Body of pancreas (tissue), 4 donors: ENCODE measurements around the gene TSPAN33. TPM values are rescaled to one million over a fixed set of nuclear protein-coding genes. Genes with fewer than 3 reads are reported as not detected.
"Not testable (repeated sequence)": the region's sequence is repeated elsewhere in the genome, so short reads cannot be mapped to it uniquely, and the experiment has no call there.

Experiments
- ATAC-seq: fragments of 150-250 bp; one replicate; pipeline ENCODE4 v1.9.1; 2016
- DNase-seq, 4 donors: peaks; one replicate each; pipeline ENCODE4 v3.0.0-alpha.2; 2019
- H3K27ac ChIP-seq, 4 donors: fragments of 200-600 bp; sonication (generic); 1 replicate in 3 of 4; 2 replicates in 1 of 4; pipeline versions ENCODE4 v1.5.1 to v1.6.1; 2016 to 2019; ENCODE audit warnings: mild to moderate bottlenecking in 1 of 4, mixed read lengths in 1 of 4, moderate library complexity in 1 of 4
- H3K27me3 ChIP-seq, 2 donors: fragments of 200-600 bp; sonication (generic); one replicate each; pipeline ENCODE4 v1.6.0; 2016; ENCODE audit warnings: mild to moderate bottlenecking in 1 of 2
- H3K36me3 ChIP-seq, 2 donors: fragments of 200-600 bp; sonication (generic); replicated peaks in 1 of 2; 2 replicates each; pipeline ENCODE4 v1.5.1; 2016; ENCODE audit warnings: low read depth in 2 of 2; ENCODE audit not compliant: insufficient read depth in 1 of 2
- H3K4me1 ChIP-seq: fragments of 200-600 bp; sonication (generic); one replicate; pipeline ENCODE4 v1.6.0; 2016
- H3K4me3 ChIP-seq, 2 donors: fragments of 200-600 bp; sonication (generic); 1 replicate in 1 of 2; 2 replicates in 1 of 2; pipeline ENCODE4 v1.5.1; 2016 to 2019
- H3K9me3 ChIP-seq, 3 donors: fragments of 200-600 bp; sonication (generic); 1 replicate in 2 of 3; 2 replicates in 1 of 3; pipeline ENCODE4 v1.5.1; 2016
- POLR2A ChIP-seq, 3 donors: fragments of 450-650 bp; IDR thresholded peaks; one replicate each; pipeline ENCODE4 v1.6.1; 2016; ENCODE audit warnings: antibody characterized with exemption in 3 of 3, mild to moderate bottlenecking in 2 of 3
- WGBS, 2 donors: methylation state at CpG; one replicate each; pipeline ENCODE4 v1.1.5; 2017; 5-methylcytosine and 5-hydroxymethylcytosine counted together
- intact Hi-C: fragments of 100-400 bp; cut with DNase I; formaldehyde crosslinking; loops from one replicate; pipeline ENCODE4 v1.15.1; 2023
- total RNA-seq, 2 donors: library from RNA; depleted of rRNA; stranded (reverse); fragments of >200 nt; gene quantifications; one replicate each; pipeline ENCODE4 v1.1.0, GENCODE V29; 2016
- TF ChIP-seq, protein P1 (sequence below), 7 experiments: fragments of 450-650 bp in 4 of 7; fragments of 200-600 bp in 3 of 7; sonication (generic) in 3 of 7; IDR thresholded peaks; one replicate each; pipeline ENCODE4 v1.5.1; 2016 to 2019; ENCODE audit warnings: antibody characterized with exemption in 7 of 7

TSPAN33 gene
- total RNA-seq, 2 donors from 2014 or later = 12.5 to 17.1 TPM

DNA sequence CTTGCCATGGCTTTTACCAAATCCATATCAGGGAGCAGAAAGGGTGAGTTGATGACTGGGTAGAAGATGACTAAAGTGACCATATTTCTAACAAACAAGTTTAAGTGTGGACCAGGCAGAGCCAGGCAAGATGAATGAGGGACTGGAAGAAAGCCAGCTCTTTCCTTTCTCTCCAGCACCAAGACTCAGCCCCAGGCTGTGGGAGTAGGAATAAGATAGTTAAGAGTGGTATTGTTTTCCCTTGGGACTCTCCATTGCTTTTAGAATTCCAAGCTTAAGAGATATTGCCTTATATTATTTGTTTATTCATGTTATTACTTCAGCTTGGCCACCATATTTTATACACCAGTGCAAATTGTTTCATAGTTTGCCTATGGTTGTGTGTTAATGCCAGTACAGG, 28.8 kb upstream of the TSPAN33 start:
- no peaks in the 10 kb centered on the region for H3K9me3 ChIP-seq
- no peak overlapping the region for H3K27ac ChIP-seq
- intact Hi-C loops = no loop called here
- no peaks in the 10 kb centered on the region for H3K27me3 ChIP-seq
- ATAC-seq (no peak), DNase-seq (no peak)
- no peaks in the 10 kb centered on the region for H3K36me3 ChIP-seq
- peaks cover 4% of the 10 kb centered on the region for H3K4me1 ChIP-seq
- TF ChIP-seq, protein P1, sequence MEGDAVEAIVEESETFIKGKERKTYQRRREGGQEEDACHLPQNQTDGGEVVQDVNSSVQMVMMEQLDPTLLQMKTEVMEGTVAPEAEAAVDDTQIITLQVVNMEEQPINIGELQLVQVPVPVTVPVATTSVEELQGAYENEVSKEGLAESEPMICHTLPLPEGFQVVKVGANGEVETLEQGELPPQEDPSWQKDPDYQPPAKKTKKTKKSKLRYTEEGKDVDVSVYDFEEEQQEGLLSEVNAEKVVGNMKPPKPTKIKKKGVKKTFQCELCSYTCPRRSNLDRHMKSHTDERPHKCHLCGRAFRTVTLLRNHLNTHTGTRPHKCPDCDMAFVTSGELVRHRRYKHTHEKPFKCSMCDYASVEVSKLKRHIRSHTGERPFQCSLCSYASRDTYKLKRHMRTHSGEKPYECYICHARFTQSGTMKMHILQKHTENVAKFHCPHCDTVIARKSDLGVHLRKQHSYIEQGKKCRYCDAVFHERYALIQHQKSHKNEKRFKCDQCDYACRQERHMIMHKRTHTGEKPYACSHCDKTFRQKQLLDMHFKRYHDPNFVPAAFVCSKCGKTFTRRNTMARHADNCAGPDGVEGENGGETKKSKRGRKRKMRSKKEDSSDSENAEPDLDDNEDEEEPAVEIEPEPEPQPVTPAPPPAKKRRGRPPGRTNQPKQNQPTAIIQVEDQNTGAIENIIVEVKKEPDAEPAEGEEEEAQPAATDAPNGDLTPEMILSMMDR (IDR thresholded peaks at IDR 0.05) = no peak
- TF ChIP-seq POLR2A (IDR thresholded peaks at IDR 0.05) = no peak
- no peak overlapping the region for H3K4me3 ChIP-seq

DNA sequence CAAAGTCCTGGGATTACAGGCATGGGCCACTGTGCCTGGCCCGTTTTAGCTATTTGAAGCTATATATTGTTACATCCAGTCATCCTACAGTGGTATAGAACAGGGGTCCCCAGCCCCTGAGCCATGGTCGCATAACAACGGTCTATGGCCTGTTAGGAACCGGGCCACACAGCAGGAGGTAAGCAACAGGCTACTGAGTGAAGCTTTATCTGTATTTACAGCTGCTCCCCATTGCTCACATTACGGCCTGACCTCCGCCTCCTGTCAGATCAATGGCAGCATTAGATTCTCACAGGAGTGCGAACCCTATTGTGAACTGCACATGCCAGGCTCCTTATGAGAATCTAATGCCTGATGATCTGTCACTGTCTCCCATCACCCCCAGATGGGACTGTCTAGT, 26.3 kb upstream of the TSPAN33 start:
- no peak overlapping the region for H3K27ac ChIP-seq
- no peak overlapping the region for H3K4me3 ChIP-seq
- no peak for ATAC-seq
- intact Hi-C loops = no loop called here
- TF ChIP-seq, protein P1 (IDR thresholded peaks at IDR 0.05) = no peak
- TF ChIP-seq POLR2A (IDR thresholded peaks at IDR 0.05) = no peak
- no peaks in the 10 kb centered on the region for H3K36me3 ChIP-seq
- no peaks in the 10 kb centered on the region for H3K9me3 ChIP-seq
- no peak for DNase-seq
- WGBS, 2 donors = 84 to 91% methylated on average over 7 of the region's 7 CpGs
- no peaks in the 10 kb centered on the region for H3K27me3 ChIP-seq
- no peaks in the 10 kb centered on the region for H3K4me1 ChIP-seq

DNA sequence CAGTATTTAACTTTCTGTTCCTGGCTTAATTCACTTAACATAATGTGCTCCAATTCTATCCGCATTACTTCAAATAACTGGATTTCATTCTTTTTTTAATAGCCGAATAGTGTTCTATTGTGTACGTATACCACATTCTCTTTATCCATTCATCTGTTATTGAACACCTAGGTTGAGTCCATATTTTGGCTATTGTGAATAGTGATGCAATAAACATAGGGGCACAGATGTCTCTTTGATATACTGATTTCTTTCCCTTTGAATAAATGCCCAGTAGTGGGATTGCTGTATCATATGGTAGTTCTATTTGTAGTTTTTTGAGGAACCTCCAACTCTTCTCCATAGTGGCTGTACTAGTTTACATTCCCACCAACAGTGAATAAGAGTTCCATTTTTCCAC, 25.5 kb upstream of the TSPAN33 start:
- WGBS, 2 donors = 83 to 100% methylated on average over 3 of the region's 3 CpGs
- Histone ChIP-seq H3K27ac (no peak overlapping the region), H3K4me1 (no peaks in the 10 kb centered on the region), H3K36me3 (no peaks in the 10 kb centered on the region), H3K9me3 (no peaks in the 10 kb centered on the region), H3K4me3 (no peak overlapping the region), H3K27me3 (no peaks in the 10 kb centered on the region)
- intact Hi-C loops = no loop called here
- TF ChIP-seq, protein P1 (IDR thresholded peaks at IDR 0.05) = no peak
- TF ChIP-seq POLR2A (IDR thresholded peaks at IDR 0.05) = no peak
- ATAC-seq (no peak), DNase-seq (no peak)

DNA sequence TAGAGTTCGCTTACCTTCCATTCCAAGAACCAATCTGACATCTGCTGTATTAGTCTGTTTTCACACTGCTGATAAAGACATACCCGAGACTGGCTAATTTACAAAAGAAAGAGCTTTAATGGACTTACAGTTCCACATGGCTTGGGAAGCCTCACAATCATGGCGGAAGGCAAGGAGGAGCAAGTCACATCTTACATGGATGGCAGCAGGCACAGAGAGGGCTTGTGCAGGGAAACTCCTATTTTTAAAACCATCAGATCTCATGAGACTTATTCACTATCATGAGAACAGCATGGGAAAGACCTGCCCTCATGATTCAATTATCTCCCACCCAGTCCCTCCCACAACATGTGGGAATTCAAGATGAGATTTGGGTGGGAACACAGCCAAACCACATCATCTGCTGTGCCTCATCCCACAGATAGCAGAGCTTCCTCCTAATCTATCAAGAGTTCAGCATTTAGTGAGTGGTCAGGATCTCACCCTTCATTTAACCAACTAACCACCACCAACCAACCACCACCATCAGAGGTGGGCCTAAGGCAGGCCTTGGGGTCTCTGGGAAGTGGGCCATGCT, 22.9 kb upstream of the TSPAN33 start:
- ATAC-seq, intact Hi-C loops, H3K36me3 ChIP-seq, H3K27ac ChIP-seq, H3K4me1 ChIP-seq, H3K9me3 ChIP-seq, H3K4me3 ChIP-seq, DNase-seq, H3K27me3 ChIP-seq: not testable (repeated sequence)
- 69 to 90% methylated on average over 2 to 3 of the region's 3 CpGs for WGBS, 2 donors

DNA sequence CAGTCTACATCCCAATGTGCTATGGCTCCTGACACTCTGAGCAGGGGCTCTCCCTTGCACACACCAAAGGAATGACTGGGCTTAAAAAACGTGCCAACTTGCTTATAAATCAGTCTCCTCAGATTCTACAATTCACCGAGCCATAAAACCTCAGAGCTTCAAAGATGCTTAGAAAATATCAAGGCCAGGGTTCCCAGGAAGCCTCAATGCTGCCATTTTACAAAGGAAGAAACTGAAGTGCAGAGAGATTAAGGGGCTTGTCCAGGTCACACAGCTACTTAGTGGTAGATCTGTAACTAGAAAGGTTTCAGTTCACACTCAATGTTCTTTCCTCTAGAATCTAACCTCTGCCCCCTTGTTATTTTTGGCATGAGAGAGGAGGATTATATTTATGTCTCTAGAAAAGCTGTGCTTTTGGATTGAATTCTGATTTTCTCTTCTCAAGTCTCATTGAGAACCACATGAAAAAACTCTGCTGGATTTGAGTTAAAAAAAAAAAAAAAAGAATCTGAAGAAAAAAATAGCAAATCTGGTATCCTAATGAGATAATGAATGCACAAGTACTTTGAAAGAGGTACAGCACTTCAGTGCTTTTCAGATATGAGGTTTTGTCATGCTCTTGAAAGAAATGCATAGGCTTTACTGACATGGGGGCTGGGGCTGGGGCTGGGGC, 22.3 kb upstream of the TSPAN33 start:
- intact Hi-C loops = no loop called here
- H3K27ac ChIP-seq = no peak overlapping the region
- no peaks in the 10 kb centered on the region for H3K9me3 ChIP-seq
- H3K4me3 ChIP-seq = no peak overlapping the region
- no peak for ATAC-seq
- no peaks in the 10 kb centered on the region for H3K36me3 ChIP-seq
- H3K4me1 ChIP-seq = no peaks in the 10 kb centered on the region
- no peak for TF ChIP-seq POLR2A (IDR thresholded peaks at IDR 0.05)
- TF ChIP-seq, protein P1 (IDR thresholded peaks at IDR 0.05) = no peak
- no peaks in the 10 kb centered on the region for H3K27me3 ChIP-seq
- DNase-seq = no peak
- whole genome bisulfite sequencing, 2 donors = 65 to 84% methylated on average over 2 of the region's 2 CpGs
